Hippocampal formation (tissue), 2 donors: Measurements from ENCODE around the gene CFH.
"Not testable (repeated sequence)": the region's sequence is repeated elsewhere in the genome, so short reads cannot be mapped to it uniquely, and the experiment has no call there.

Experiments used
- DNase-seq, 2 donors: peaks; one replicate each; lab custom pipeline; 2025; lab: John Stamatoyannopoulos, UW

The CFH gene

GRCh38 chr1:196765019-196765740 lies 113.3 kb downstream of the CFH start:
- not testable (repeated sequence) for DNase-seq

DNA sequence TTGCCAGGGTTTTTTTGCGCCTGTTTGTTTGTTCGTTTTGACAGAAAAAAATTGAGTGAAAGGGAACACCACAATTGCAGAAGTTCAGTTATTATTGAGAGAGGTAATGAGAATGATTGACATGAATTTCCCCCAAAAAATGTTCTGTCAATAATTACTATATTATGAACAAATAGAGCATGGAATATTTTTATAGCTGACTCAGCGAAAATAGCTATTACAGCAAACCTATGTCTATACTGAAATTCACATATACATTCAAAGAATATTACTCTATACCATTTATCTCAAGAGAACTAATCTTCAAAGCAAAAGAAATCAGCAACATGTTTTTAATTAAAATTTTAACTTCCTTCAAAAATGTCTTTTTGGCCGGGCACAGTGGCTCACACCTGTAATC lies 118.0 kb downstream of the CFH start:
- not testable (repeated sequence) for DNase-seq

GRCh38 chr1:196773713-196774112 lies 121.9 kb downstream of the CFH start:
- DNase-seq = no peak

GRCh38 chr1:196774175-196774574 lies 122.3 kb downstream of the CFH start:
- no peak for DNase-seq

DNA sequence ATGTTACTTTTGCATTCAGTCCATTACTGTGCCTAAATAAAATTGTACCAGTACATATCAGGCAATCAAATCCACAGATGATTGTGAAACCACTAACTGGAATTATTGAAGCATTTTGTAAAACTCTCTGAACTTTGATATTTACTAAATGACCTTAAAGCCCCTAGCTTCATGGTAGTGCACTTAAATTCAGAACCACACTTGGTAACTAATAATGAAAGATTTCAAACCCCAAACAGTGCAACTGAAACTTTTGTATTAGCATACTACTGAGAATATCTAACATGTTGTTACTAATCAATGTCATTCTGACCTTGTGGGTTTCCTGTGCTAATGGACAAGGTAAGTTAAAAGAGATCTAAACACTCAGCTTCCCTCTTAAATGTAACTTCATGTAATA lies 122.8 kb downstream of the CFH start, which contains the start of gene CFHR3:
Gene CFHR3 (plus strand): TSS at position 238 of the 400 bp plus-strand sequence. CDS start 47 bp downstream, at position 285.
- no peak for DNase-seq

DNA sequence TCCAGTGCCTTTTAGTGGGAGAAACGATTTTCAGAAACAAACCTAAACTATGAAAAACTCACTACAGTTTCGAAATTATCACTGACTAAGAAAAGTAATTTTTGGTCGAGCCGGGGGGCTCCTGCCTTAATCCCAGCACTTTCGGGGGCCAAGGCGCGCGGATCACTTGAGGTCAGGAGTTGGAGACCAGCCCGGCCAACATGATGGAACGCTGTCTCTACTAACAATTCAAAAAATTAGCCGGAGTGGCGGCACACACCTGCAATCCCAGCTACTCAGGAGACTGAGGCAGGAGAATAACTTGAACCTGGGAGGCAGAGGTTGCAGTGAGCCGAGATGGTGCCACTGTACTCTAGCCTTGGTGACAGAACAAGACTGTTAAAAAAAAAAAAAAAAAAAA lies 125.8 kb downstream of the CFH start:
- DNase-seq = no peak

DNA sequence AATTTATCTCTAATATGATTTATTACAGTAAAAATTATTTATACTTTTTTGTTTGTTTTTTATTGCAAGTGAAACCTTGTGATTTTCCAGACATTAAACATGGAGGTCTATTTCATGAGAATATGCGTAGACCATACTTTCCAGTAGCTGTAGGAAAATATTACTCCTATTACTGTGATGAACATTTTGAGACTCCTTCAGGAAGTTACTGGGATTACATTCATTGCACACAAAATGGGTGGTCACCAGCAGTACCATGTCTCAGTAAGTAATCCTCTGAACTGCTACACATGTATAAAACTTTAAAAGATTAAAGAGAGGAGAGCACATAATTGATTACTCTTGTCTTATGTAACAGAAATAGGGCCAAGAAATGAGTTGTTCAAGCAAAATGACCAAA lies 127.2 kb downstream of the CFH start:
- no peak for DNase-seq

- DNase-seq = not testable (repeated sequence)
Measured at GRCh38 chr1:196791252-196791651, 139.4 kb downstream of the CFH start.

DNA sequence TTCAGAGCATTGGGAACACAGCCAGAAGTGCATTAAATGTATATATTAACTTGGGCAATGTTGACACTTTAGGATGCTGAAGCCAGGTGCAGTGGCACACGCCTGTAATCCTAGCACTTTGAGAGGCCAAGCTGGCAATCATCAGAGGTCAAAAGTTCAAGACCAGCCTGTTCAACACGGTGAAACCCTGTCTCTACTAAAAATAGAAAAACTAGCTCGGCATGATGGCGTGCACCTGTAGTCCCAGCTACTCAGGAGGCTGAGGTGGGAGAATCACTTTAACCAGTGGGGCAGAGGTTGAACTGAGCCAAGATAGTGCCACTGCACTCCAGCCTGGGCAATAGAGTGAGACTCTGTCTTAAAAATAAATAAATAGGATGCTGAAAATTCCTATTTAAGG lies 142.3 kb downstream of the CFH start:
- DNase-seq = not testable (repeated sequence)
